Upper lobe of left lung (tissue), 6 donors: ENCODE measurements around the gene ATL3. TPM values are rescaled to one million over a fixed set of nuclear protein-coding genes. Genes with fewer than 3 reads are reported as not detected.

Experiments
- ATAC-seq, 2 donors: fragments of 200-7000 bp; cut with Tn5 transposase; one replicate each; pipeline ENCODE4 v1.9.1; 2022; ENCODE audit warnings: mild to moderate bottlenecking in 2 of 2, moderate library complexity in 2 of 2; ENCODE audit not compliant: low FRiP score in 2 of 2
- DNase-seq, 2 donors: peaks; one replicate each; pipeline ENCODE4 v3.0.0-alpha.2; 2019 to 2020
- H3K27ac ChIP-seq, 4 donors: fragments of 200-600 bp; sonication (generic); one replicate each; pipeline ENCODE4 v1.5.1; 2016 to 2019
- H3K27me3 ChIP-seq, 4 donors: fragments of 200-600 bp; sonication (generic); one replicate each; pipeline ENCODE4 v1.5.1; 2017 to 2019
- H3K36me3 ChIP-seq, 4 donors: fragments of 200-600 bp; sonication (generic); one replicate each; pipeline ENCODE4 v1.5.1; 2016 to 2019
- H3K4me1 ChIP-seq, 4 donors: fragments of 200-600 bp; sonication (generic); one replicate each; pipeline ENCODE4 v1.5.1; 2018 to 2019
- H3K4me3 ChIP-seq, 4 donors: fragments of 200-600 bp; sonication (generic); one replicate each; pipeline ENCODE4 v1.5.1; 2017 to 2019; ENCODE audit warnings: mild to moderate bottlenecking in 2 of 4, moderate library complexity in 1 of 4
- H3K9me3 ChIP-seq, 4 donors: fragments of 200-600 bp; sonication (generic); one replicate each; pipeline ENCODE4 v1.5.1; 2018 to 2019
- EP300 ChIP-seq, 4 donors: sonication (generic); formaldehyde crosslinking; IDR thresholded peaks; one replicate each; pipeline ENCODE4 v1.5.1; 2017; ENCODE audit warnings: antibody characterized with exemption in 4 of 4, control low read depth in 2 of 4
- POLR2A ChIP-seq, 4 donors: fragments of 450-650 bp; IDR thresholded peaks; one replicate each; pipeline ENCODE4 v1.5.1; 2016 to 2017; ENCODE audit warnings: antibody characterized with exemption in 4 of 4, mild to moderate bottlenecking in 2 of 4
- POLR2AphosphoS5 ChIP-seq, 2 donors: sonication (generic); formaldehyde crosslinking; IDR thresholded peaks; one replicate each; pipeline ENCODE4 v1.5.1; 2017; ENCODE audit warnings: antibody characterized with exemption in 2 of 2
- WGBS, 2 donors: methylation state at CpG; one replicate each; pipeline ENCODE4 v1.1.5; 2017 to 2018; 5-methylcytosine and 5-hydroxymethylcytosine counted together
- total RNA-seq, 6 donors: library from RNA; depleted of rRNA in 4 of 6; stranded (reverse); fragments of >200 nt in 4 of 6; gene quantifications; one replicate each; pipeline versions ENCODE4 v1.1.0 to v1.2.1, GENCODE V29; 2016 to 2021
- TF ChIP-seq, protein P1 (sequence below), 6 experiments: fragments of 450-650 bp in 4 of 6; fragments of 200-600 bp in 2 of 6; sonication (generic) in 2 of 6; IDR thresholded peaks; one replicate each; pipeline ENCODE4 v1.5.1; 2016 to 2019; ENCODE audit warnings: antibody characterized with exemption in 6 of 6
- donor health status: DM: no; HTN: no; CAD: no; lungs with moderate emphysema.
- donor health status: DM: no; HTN: yes; CAD: no; lungs with severe emphysema.

Gene ATL3
- total RNA-seq, 6 donors from 2014 or later: 16.8 to 75.1 (median 61.2) TPM

DNA sequence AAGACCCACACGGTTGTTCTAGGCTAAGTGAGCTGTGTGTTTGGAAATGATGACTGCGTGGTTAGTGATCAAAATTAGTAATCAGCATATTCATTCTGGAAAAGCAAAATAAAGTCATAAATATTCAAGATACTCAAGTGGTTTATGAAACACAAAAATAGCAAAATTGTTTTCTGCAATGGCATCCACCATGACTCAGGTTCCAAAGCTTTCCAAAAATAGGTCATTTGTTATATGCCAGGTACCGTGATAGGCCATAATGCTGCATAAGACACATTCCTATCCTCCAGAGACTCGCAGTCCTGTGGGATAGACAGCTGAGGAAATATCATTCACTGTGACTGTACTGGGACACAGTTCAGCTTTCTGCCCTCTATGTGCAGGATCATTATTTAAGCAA, 2.4 kb upstream of the ATL3 start:
- peaks cover 17 to 24% (median 18%) of the 10 kb centered on the region in 4 donors for H3K4me1 ChIP-seq
- TF ChIP-seq EP300 (IDR thresholded peaks at IDR 0.05) (no peak), POLR2AphosphoS5 (IDR thresholded peaks at IDR 0.05) (no peak), POLR2A (IDR thresholded peaks at IDR 0.05) (no peak)
- TF ChIP-seq, protein P1, sequence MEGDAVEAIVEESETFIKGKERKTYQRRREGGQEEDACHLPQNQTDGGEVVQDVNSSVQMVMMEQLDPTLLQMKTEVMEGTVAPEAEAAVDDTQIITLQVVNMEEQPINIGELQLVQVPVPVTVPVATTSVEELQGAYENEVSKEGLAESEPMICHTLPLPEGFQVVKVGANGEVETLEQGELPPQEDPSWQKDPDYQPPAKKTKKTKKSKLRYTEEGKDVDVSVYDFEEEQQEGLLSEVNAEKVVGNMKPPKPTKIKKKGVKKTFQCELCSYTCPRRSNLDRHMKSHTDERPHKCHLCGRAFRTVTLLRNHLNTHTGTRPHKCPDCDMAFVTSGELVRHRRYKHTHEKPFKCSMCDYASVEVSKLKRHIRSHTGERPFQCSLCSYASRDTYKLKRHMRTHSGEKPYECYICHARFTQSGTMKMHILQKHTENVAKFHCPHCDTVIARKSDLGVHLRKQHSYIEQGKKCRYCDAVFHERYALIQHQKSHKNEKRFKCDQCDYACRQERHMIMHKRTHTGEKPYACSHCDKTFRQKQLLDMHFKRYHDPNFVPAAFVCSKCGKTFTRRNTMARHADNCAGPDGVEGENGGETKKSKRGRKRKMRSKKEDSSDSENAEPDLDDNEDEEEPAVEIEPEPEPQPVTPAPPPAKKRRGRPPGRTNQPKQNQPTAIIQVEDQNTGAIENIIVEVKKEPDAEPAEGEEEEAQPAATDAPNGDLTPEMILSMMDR (IDR thresholded peaks at IDR 0.05): no peak
- H3K36me3 ChIP-seq: no peaks in the 10 kb centered on the region
- no peak for ATAC-seq
- no peak overlapping the region for H3K27ac ChIP-seq
- WGBS, 2 donors: 82 to 86% methylated on average over 4 of the region's 4 CpGs
- no peaks in the 10 kb centered on the region for H3K27me3 ChIP-seq
- DNase-seq: no peak
- no peaks in the 10 kb centered on the region for H3K9me3 ChIP-seq
- H3K4me3 ChIP-seq: no peak overlapping the region

DNA sequence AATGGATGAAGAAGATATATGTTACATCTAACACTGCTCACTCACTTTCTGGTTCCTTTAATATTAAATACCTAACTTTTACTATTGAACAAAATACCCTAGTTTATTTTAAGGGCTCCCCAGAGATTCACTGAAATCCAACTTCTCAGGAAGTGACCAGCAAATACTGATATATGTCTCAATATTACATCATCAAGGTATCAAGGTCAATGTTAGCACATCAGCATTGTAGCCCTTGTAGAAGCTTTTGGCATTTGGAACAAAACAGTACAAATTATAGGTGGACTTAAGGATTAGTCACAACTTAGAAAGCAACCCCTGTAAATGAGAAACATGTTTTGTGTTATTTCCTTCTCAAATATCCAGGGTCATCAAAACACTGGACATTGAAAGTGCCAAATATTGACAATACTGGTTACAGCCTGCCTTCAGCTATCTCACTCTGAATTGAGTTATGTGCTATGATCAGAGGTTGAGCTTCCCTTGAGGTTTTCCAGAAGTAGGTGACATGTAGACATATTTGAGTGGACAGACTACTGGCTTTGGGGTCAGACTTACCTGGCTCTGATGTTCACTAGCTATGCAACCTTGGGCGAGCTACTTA, 1.9 kb upstream of the ATL3 start:
- Histone ChIP-seq H3K4me1 (peaks cover 22 to 30% (median 23%) of the 10 kb centered on the region in 4 donors), H3K27me3 (no peaks in the 10 kb centered on the region), H3K36me3 (no peaks in the 10 kb centered on the region), H3K27ac (no peak overlapping the region), H3K4me3 (no peak overlapping the region), H3K9me3 (no peaks in the 10 kb centered on the region)
- TF ChIP-seq, protein P1 (IDR thresholded peaks at IDR 0.05): no peak
- TF ChIP-seq POLR2A (IDR thresholded peaks at IDR 0.05) (no peak), POLR2AphosphoS5 (IDR thresholded peaks at IDR 0.05) (no peak)
- no peak for DNase-seq
- ATAC-seq: no peak
- WGBS, 2 donors: 81 to 100% methylated on average over 1 of the region's 1 CpG

DNA sequence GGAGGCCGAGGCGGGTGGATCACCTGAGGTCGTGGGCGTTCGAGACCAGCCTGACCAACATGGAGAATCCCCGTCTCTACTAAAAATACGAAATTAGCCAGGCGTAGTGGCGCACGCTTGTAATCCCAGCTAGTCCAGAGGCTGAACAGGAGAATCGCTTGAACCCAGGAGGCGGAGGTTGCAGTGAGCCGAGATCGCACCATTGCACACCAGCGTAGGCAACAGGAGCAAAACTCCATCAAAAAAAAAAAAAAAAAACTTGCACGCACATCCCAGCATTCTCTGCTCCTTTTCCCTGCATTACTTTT, 934 bp upstream of the ATL3 start:
- ATAC-seq (no peak), DNase-seq (no peak)
- no peaks in the 10 kb centered on the region for H3K9me3 ChIP-seq
- H3K36me3 ChIP-seq: no peaks in the 10 kb centered on the region
- H3K4me3 ChIP-seq: peak overlapping the region in 1 of 4 donors; percentile 90
- WGBS, 2 donors: 97 to 98% methylated on average over 16 of the region's 16 CpGs
- no peaks in the 10 kb centered on the region for H3K27me3 ChIP-seq
- peaks cover 27 to 39% (median 31%) of the 10 kb centered on the region in 4 donors for H3K4me1 ChIP-seq
- peak overlapping the region; percentile 98 to 100 (median 99) for H3K27ac ChIP-seq
- TF ChIP-seq, protein P1 (IDR thresholded peaks at IDR 0.05): no peak
- TF ChIP-seq EP300 (IDR thresholded peaks at IDR 0.05) (no peak), POLR2A (IDR thresholded peaks at IDR 0.05) (no peak)

DNA sequence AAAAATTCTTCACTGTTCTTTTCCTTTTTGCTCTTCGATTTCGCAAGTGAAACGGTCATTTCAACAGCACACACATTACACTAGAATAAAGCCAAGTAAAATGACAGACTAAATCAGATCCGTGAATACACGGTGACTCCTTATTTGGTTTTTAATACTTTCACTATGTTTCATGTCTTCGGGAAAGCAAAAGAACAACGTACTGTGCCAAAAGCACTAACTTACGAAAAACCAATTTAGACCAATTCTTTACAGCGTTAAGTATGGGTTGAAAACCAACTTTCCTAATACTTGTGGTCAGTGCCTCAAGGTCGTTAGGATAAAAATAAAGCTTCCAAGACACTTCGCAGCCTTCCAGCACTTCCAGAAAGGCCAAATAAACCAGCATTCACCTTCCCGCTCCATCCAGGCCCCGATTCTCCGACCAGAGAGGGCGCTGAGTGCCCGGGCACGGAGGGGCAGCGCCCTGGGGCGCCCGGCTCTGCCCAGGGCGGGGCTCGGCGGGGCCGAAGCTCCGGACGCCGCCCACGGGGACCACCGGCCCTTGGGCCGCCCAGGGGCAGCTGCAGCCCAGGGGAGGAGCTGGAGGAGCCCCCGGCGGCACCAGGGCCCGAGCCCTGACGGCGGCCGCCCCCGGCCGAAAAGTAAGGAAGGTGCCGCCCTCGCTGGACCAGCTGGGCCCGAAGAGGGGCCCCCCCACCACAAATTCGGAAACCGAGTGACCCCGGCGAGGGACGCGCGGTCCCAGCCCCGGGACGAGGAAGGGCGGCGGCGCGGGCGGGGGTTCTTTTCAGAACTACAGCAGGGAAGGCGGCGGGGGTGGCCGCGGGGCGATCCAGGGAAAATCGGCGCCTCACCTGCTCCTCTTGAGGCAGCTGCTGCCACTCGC, 499 bp downstream of the ATL3 start:
- ATAC-seq: peak; percentile 71 to 73
- TF ChIP-seq, protein P1 (IDR thresholded peaks at IDR 0.05): peak in 5 of 6 experiments; percentile 20 to 41 (median 30)
- TF ChIP-seq EP300 (IDR thresholded peaks at IDR 0.05) (no peak), POLR2A (IDR thresholded peaks at IDR 0.05) (peak in 1 of 4 donors; percentile 48), POLR2AphosphoS5 (IDR thresholded peaks at IDR 0.05) (no peak)
- Histone ChIP-seq H3K36me3 (no peaks in the 10 kb centered on the region), H3K27ac (peak overlapping the region; percentile 98 to 100 (median 99)), H3K27me3 (no peaks in the 10 kb centered on the region), H3K9me3 (no peaks in the 10 kb centered on the region), H3K4me3 (peak overlapping the region; percentile 78 to 95 (median 91)), H3K4me1 (peaks cover 40 to 49% (median 42%) of the 10 kb centered on the region in 4 donors)
- 2 to 3% methylated on average over 24 to 50 of the region's 63 CpGs for WGBS, 2 donors
- peak; percentile 72 to 93 for DNase-seq
